ENCODE results near the gene ADAM17. TPM values are rescaled to one million over a fixed set of nuclear protein-coding genes. Genes with fewer than 3 reads are reported as not detected.

The ADAM17 gene
- total and polyA plus RNA-seq, 10 donors = 9.4 to 54.0 (median 32.5) TPM

GRCh38 chr2:9460441-9461017, 95.1 kb downstream of the ADAM17 start:
- H3K27me3 ChIP-seq (replicated peaks in 1 of 7) = no peaks in the 10 kb centered on the region
- WGBS, 5 donors = 96 to 99% (median 98%) methylated on average over 3 of the region's 3 CpGs
- peaks cover 0 to 98% (median 35%) of the 10 kb centered on the region in 6 donors for H3K36me3 ChIP-seq
- H3K4me3 ChIP-seq = no peak overlapping the region
- DNase-seq = no peak
- TF ChIP-seq POLR2AphosphoS5 (IDR thresholded peaks at IDR 0.05) (no peak), CTCF (IDR thresholded peaks at IDR 0.05 in 8 of 11, conservative IDR thresholded peaks at IDR 0.05 in 3 of 11) (no peak), POLR2A (IDR thresholded peaks at IDR 0.05) (no peak)
- no peak overlapping the region for H3K27ac ChIP-seq
- no peaks in the 10 kb centered on the region for H3K9me3 ChIP-seq
- intact Hi-C loops (cut with DNase I; ENCODE audit: low total_unique reads) = no loop called here
- peaks cover 0 to 9% (median 0%) of the 10 kb centered on the region in 6 donors for H3K4me1 ChIP-seq

GRCh38 chr2:9451231-9451630, 104.4 kb downstream of the ADAM17 start:
- Histone ChIP-seq H3K9me3 (no peaks in the 10 kb centered on the region), H3K27ac (no peak overlapping the region), H3K4me1 (no peaks in the 10 kb centered on the region), H3K27me3 (replicated peaks in 1 of 7) (no peaks in the 10 kb centered on the region), H3K4me3 (no peak overlapping the region), H3K36me3 (peaks cover 0 to 99% (median 57%) of the 10 kb centered on the region in 6 donors)
- TF ChIP-seq POLR2AphosphoS5 (IDR thresholded peaks at IDR 0.05) = no peak
- TF ChIP-seq CTCF (IDR thresholded peaks at IDR 0.05 in 8 of 11, conservative IDR thresholded peaks at IDR 0.05 in 3 of 11) = no peak
- no peak for TF ChIP-seq POLR2A (IDR thresholded peaks at IDR 0.05)
- intact Hi-C loops (cut with DNase I; ENCODE audit: low total_unique reads) = no loop called here
- WGBS, 5 donors = 92 to 100% (median 97%) methylated on average over 1 of the region's 1 CpG
- DNase-seq = no peak

GRCh38 chr2:9445089-9445488, 110.5 kb downstream of the ADAM17 start:
- no peak overlapping the region for H3K4me3 ChIP-seq
- H3K4me1 ChIP-seq = no peaks in the 10 kb centered on the region
- peaks cover 0 to 99% (median 77%) of the 10 kb centered on the region in 6 donors for H3K36me3 ChIP-seq
- TF ChIP-seq POLR2AphosphoS5 (IDR thresholded peaks at IDR 0.05) = no peak
- no peak for TF ChIP-seq POLR2A (IDR thresholded peaks at IDR 0.05)
- no peak for TF ChIP-seq CTCF (IDR thresholded peaks at IDR 0.05 in 8 of 11, conservative IDR thresholded peaks at IDR 0.05 in 3 of 11)
- H3K27me3 ChIP-seq (replicated peaks in 1 of 7) = no peaks in the 10 kb centered on the region
- 80 to 89% (median 84%) methylated on average over 7 of the region's 7 CpGs for WGBS, 5 donors
- H3K27ac ChIP-seq = no peak overlapping the region
- H3K9me3 ChIP-seq = no peaks in the 10 kb centered on the region
- no peak for DNase-seq
- intact Hi-C loops (cut with DNase I; ENCODE audit: low total_unique reads) = no loop called here

- H3K4me3 ChIP-seq = no peak overlapping the region
- intact Hi-C loops (cut with DNase I; ENCODE audit: low total_unique reads) = no loop called here
- no peaks in the 10 kb centered on the region for H3K27me3 ChIP-seq (replicated peaks in 1 of 7)
- peaks cover 0 to 99% (median 77%) of the 10 kb centered on the region in 6 donors for H3K36me3 ChIP-seq
- no peaks in the 10 kb centered on the region for H3K9me3 ChIP-seq
- H3K27ac ChIP-seq = no peak overlapping the region
- TF ChIP-seq CTCF (IDR thresholded peaks at IDR 0.05 in 8 of 11, conservative IDR thresholded peaks at IDR 0.05 in 3 of 11) (no peak), POLR2A (IDR thresholded peaks at IDR 0.05) (no peak), POLR2AphosphoS5 (IDR thresholded peaks at IDR 0.05) (no peak)
- no peaks in the 10 kb centered on the region for H3K4me1 ChIP-seq
- no peak for DNase-seq
- 84 to 92% (median 90%) methylated on average over 5 of the region's 5 CpGs for WGBS, 5 donors
Measured at GRCh38 chr2:9443526-9443925, 112.1 kb downstream of the ADAM17 start.

Measured in spleen (tissue), 11 donors.